ENCODE data around the gene USH1G.

- TF ChIP-seq CTCF (IDR thresholded peaks at IDR 0.05) = no peak
- TF ChIP-seq ZFX (IDR thresholded peaks at IDR 0.05; ENCODE audit: borderline replicate concordance) = no peak
Observed at GRCh38 chr17:74907012-74907411, 16.0 kb downstream of the USH1G start.
